HepG2 (cell line): ENCODE data around the gene TRIM5. TPM values are rescaled to one million over a fixed set of nuclear protein-coding genes. Genes with fewer than 3 reads are reported as not detected.

Experiments
- ATAC-seq: fragments of 200-7000 bp; cut with Tn5 transposase; 3 replicates; pipeline ENCODE4 v1.9.1; 2020; ENCODE audit warnings: mild to moderate bottlenecking, moderate library complexity
- BruUV-seq: library from RNA; stranded (reverse); fragments of 400-500 nt; replicated peaks from 2 replicates; lab custom pipeline; 2021; lab: Mats Ljungman, UMichigan
- CTCF ChIA-PET: fragments of 300-600 bp; formaldehyde crosslinking; extraction: SDS; loops from one replicate; lab custom pipeline; 2021; ENCODE audit warnings: low total read pairs, inconsistent platforms, low intra/inter-chr PET ratio; lab: Yijun Ruan, JAX
- POLR2A ChIA-PET: fragments of 350-600 bp; sonication (Branson Sonifier 250); formaldehyde crosslinking; loops from one replicate; lab custom pipeline; 2020; ENCODE audit warnings: antibody characterized with exemption, inconsistent platforms; lab: Yijun Ruan, JAX
- DNase-seq: peaks from one replicate; pipeline ENCODE4 v3.0.0-alpha.2; 2015; ENCODE audit warnings: low spot score
- FAIRE-seq: peaks from 3 replicates; lab custom pipeline; 2011; peaks lifted over from hg19 to GRCh38; lab: Jason Lieb, UNC
- H2AFZ ChIP-seq: one replicate; pipeline ENCODE4 v1.6.1; 2011; ENCODE audit warnings: low read length, inconsistent platforms
- H3K27ac ChIP-seq: fragments of 300-600 bp; 3 replicates; pipeline ENCODE4 v1.8.0; 2011; ENCODE audit warnings: mixed run types, mild to moderate bottlenecking, mixed read lengths, low read length, inconsistent platforms; ENCODE audit not compliant: insufficient read depth; ENCODE audit errors: extremely low read length
- H3K27me3 ChIP-seq, 2 experiments: fragments of 200-600 bp in 1 of 2; 2 replicates in 1 of 2; 3 replicates in 1 of 2; pipeline versions ENCODE4 v1.6.0 to v1.8.0; 2011; ENCODE audit warnings: low read length in 2 of 2, mild to moderate bottlenecking in 2 of 2, moderate library complexity in 2 of 2, inconsistent platforms in 1 of 2; ENCODE audit not compliant: insufficient read depth in 2 of 2, control insufficient read depth in 1 of 2
- H3K36me3 ChIP-seq, 2 experiments: fragments of 200-600 bp in 1 of 2; replicated peaks in 1 of 2; 2 replicates in 1 of 2; 3 replicates in 1 of 2; pipeline versions ENCODE4 v1.5.1 to v1.8.0; 2011; ENCODE audit warnings: low read length in 2 of 2, inconsistent platforms in 1 of 2; ENCODE audit not compliant: insufficient read depth in 2 of 2, control insufficient read depth in 1 of 2
- H3K4me1 ChIP-seq: 2 replicates; pipeline ENCODE4 v1.5.1; 2012; ENCODE audit warnings: low read length, inconsistent platforms; ENCODE audit not compliant: insufficient read depth
- H3K4me2 ChIP-seq: 2 replicates; pipeline ENCODE4 v1.6.0; 2011; ENCODE audit warnings: low read depth, low read length, inconsistent platforms
- H3K4me3 ChIP-seq, 3 experiments: fragments of 200-600 bp in 1 of 3; sonication (generic), shearing (Covaris generic) in 1 of 3; replicated peaks in 1 of 3; 2 replicates each; pipeline ENCODE4 v1.5.1; 2011 to 2016; ENCODE audit warnings: low read length in 3 of 3, inconsistent platforms in 2 of 3, low read depth in 2 of 3, mild to moderate bottlenecking in 2 of 3, control low read depth in 1 of 3, mixed read lengths in 1 of 3; ENCODE audit not compliant: insufficient read depth in 1 of 3
- H3K79me2 ChIP-seq: one replicate; pipeline ENCODE4 v1.6.1; 2011; ENCODE audit warnings: low read length, inconsistent platforms; ENCODE audit not compliant: insufficient read depth
- H3K9ac ChIP-seq: 2 replicates; pipeline ENCODE4 v1.6.0; 2011; ENCODE audit warnings: mild to moderate bottlenecking, low read depth, low read length, inconsistent platforms; ENCODE audit not compliant: insufficient read depth
- H3K9me3 ChIP-seq: 2 replicates; pipeline ENCODE4 v1.5.1; 2012; ENCODE audit warnings: mild to moderate bottlenecking, low read length
- H4K20me1 ChIP-seq: 2 replicates; pipeline ENCODE4 v1.6.0; 2011; ENCODE audit warnings: inconsistent platforms, mild to moderate bottlenecking, low read length, moderate library complexity; ENCODE audit not compliant: insufficient read depth
- HES4 ChIP-seq: sonication (generic); formaldehyde crosslinking; IDR thresholded peaks from 2 replicates; pipeline ENCODE4 v1.9.0; 2021; ENCODE audit warnings: mild to moderate bottlenecking, missing genetic modification reagents, borderline replicate concordance
- PHB2 ChIP-seq: fragments of 450-650 bp; IDR thresholded peaks from 2 replicates; pipeline ENCODE4 v1.6.1; 2018; ENCODE audit not compliant: partially characterized antibody
- SP1 ChIP-seq, 2 experiments: fragments of 450-650 bp in 1 of 2; sonication (generic) in 1 of 2; formaldehyde crosslinking in 1 of 2; IDR thresholded peaks; 2 replicates each; pipeline versions ENCODE4 v1.4.0 to v1.6.1; 2016 to 2020; ENCODE audit warnings: missing genetic modification reagents in 1 of 2
- SRSF1 ChIP-seq: fragments of 200-400 bp; formaldehyde crosslinking; optimal IDR thresholded peaks from 2 replicates; pipeline ENCODE3; 2017; ENCODE audit warnings: mild to moderate bottlenecking, low read depth, low read length, moderate library complexity
- ZNF263 ChIP-seq: sonication (generic); formaldehyde crosslinking; IDR thresholded peaks from 2 replicates; pipeline ENCODE4 v1.4.0; 2020; ENCODE audit warnings: missing genetic modification reagents
- ZNF343 ChIP-seq: sonication (generic); formaldehyde crosslinking; IDR thresholded peaks from 2 replicates; pipeline ENCODE4 v1.4.0; 2020; ENCODE audit warnings: mild to moderate bottlenecking, missing genetic modification reagents
- ZNF354B ChIP-seq: sonication (generic); formaldehyde crosslinking; IDR thresholded peaks from 2 replicates; pipeline ENCODE4 v1.8.0; 2022; ENCODE audit warnings: mild to moderate bottlenecking, missing genetic modification reagents
- ZNF549 ChIP-seq: sonication (generic); formaldehyde crosslinking; IDR thresholded peaks from 2 replicates; pipeline ENCODE4 v1.5.0; 2020; ENCODE audit warnings: missing genetic modification reagents
- ZNF563 ChIP-seq: sonication (generic); formaldehyde crosslinking; IDR thresholded peaks from 2 replicates; pipeline ENCODE4 v1.8.0; 2022; ENCODE audit warnings: mild to moderate bottlenecking, moderate library complexity, missing genetic modification reagents
- WGBS: methylation state at CpG from one replicate; pipeline ENCODE4 v1.1.6; 2017; ENCODE audit warnings: low lambda C conversion rate; 5-methylcytosine and 5-hydroxymethylcytosine counted together
- in situ Hi-C: cut with HindIII; loops from 2 replicates; pipeline ENCODE4 v1.10.0; 2017; ENCODE audit warnings: low pct_unique_long_range_greater_than_20kb; ENCODE audit not compliant: extremely low pct_ligation_motif_present
- intact Hi-C: fragments of 100-400 bp; cut with micrococcal nuclease; formaldehyde crosslinking; loops from one replicate; pipeline ENCODE4 v1.10.0; 2022; ENCODE audit not compliant: unreplicated experiment
- polyA plus RNA-seq, 8 experiments: library from polyadenylated mRNA; depleted of rRNA in 3 of 8; stranded (reverse) in 7 of 8; unstranded in 1 of 8; fragments of >200 nt; fragmentation: Illumina TruSeq in 4 of 8; extraction: Trizol in 4 of 8; gene quantifications; 2 replicates each; pipeline versions ENCODE4 v1.2.1 to v1.2.3, GENCODE V29; 2011 to 2016; ENCODE audit warnings: low read depth in 4 of 8, missing spikeins in 1 of 8, mixed read lengths in 1 of 8; ENCODE audit not compliant: insufficient read depth in 1 of 8
- total RNA-seq, 5 experiments: library from RNA; depleted of rRNA; stranded (reverse); fragments of >200 nt; fragmentation: Illumina TruSeq; extraction: Trizol; gene quantifications; 2 replicates each; pipeline ENCODE4 v1.2.3, GENCODE V29; 2016; ENCODE audit warnings: low read depth in 1 of 5
- TF ChIP-seq, protein P1 (sequence below): sonication (generic); formaldehyde crosslinking; conservative IDR thresholded peaks from 2 replicates; pipeline ENCODE4 v1.5.0; 2020; ENCODE audit warnings: missing genetic modification reagents
- TF ChIP-seq, protein P2 (sequence below): IDR thresholded peaks from 2 replicates; pipeline ENCODE4 v1.6.1; 2016; ENCODE audit warnings: missing compliant biosample characterization, missing genetic modification reagents, borderline replicate concordance
- TF ChIP-seq, protein P3 (sequence below): fragments of 450-650 bp; IDR thresholded peaks from 2 replicates; pipeline ENCODE4 v1.6.1; 2016
- TF ChIP-seq, protein P4 (sequence below): sonication (generic); formaldehyde crosslinking; IDR thresholded peaks from 2 replicates; pipeline ENCODE4 v1.4.0; 2020; ENCODE audit warnings: missing genetic modification reagents

Gene TRIM5
- total and polyA plus RNA-seq, 2 of the 13 experiments (the other 11 are each of a cell fraction or from before 2014, with no cell fraction given), result 7.8 to 13.1 TPM

DNA sequence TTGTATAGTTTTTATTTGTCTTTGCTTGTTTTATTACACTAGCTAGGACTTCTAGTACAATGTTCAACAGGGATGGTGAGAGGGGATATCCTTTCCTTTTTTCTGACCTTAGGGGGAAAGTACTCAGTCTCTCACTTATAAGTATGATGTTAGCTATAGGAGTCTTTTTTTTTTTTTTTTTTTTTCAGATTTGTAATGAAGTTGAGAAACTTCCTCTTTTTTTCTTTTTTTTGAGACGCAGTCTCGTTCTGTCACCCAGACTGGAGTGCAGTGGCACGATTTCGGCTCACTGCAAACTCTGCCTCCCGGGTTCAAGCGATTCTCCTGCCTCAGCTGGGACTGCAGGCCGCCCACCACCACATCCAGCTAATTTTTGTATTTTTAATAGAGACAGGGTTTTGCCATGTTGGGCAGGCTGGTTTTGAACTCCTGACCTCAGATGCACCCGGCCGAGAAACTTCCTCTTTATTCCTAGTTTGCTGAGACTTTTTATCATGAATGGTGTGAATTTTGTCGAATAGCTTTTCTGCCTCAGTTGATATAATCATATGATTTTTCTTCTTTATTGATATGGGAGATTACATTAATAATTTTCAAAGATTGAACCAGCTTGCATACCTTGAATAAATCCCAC lies 15.7 kb upstream of the TRIM5 start:
- no peak for ATAC-seq
- H3K27me3 ChIP-seq, result no peaks in the 10 kb centered on the region
- intact Hi-C loops (no loop called here), in situ Hi-C loops (no loop called here)
- DNase-seq, result no peak
- no peaks in the 10 kb centered on the region for H3K36me3 ChIP-seq
- no peaks in the 10 kb centered on the region for H3K9me3 ChIP-seq
- H3K4me3 ChIP-seq, result no peak overlapping the region
- H3K9ac ChIP-seq, result no peak overlapping the region
- no TSS peak for BruUV-seq
- 61% methylated on average over 10 of the region's 10 CpGs for WGBS
- TF ChIP-seq, protein P1, sequence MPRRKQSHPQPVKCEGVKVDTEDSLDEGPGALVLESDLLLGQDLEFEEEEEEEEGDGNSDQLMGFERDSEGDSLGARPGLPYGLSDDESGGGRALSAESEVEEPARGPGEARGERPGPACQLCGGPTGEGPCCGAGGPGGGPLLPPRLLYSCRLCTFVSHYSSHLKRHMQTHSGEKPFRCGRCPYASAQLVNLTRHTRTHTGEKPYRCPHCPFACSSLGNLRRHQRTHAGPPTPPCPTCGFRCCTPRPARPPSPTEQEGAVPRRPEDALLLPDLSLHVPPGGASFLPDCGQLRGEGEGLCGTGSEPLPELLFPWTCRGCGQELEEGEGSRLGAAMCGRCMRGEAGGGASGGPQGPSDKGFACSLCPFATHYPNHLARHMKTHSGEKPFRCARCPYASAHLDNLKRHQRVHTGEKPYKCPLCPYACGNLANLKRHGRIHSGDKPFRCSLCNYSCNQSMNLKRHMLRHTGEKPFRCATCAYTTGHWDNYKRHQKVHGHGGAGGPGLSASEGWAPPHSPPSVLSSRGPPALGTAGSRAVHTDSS, result no peak
- no peak for TF ChIP-seq PHB2
- TF ChIP-seq ZNF549 (CRISPR knock-in tag), result no peak
- no peak for TF ChIP-seq ZNF263 (CRISPR knock-in tag)
- ChIA-PET POLR2A (no interaction called here), CTCF (no interaction called here)
- H3K4me1 ChIP-seq, result no peaks in the 10 kb centered on the region
- H3K4me2 ChIP-seq, result no peak overlapping the region
- no peak overlapping the region for H2AFZ ChIP-seq
- no peak for FAIRE-seq
- H3K27ac ChIP-seq, result no peak overlapping the region
- no peaks in the 10 kb centered on the region for H4K20me1 ChIP-seq
- no peaks in the 10 kb centered on the region for H3K79me2 ChIP-seq

DNA sequence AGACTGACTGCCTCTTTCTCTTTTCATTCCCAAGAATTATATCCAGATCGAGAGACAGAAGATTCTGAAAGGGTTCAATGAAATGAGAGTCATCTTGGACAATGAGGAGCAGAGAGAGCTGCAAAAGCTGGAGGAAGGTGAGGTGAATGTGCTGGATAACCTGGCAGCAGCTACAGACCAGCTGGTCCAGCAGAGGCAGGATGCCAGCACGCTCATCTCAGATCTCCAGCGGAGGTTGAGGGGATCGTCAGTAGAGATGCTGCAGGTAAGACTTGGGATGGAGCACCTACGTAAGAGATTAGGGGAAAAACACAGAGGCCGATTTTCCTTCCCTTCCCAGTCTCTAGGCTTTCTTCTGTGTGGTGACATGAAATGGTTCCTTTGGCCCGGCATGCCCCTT lies 13.4 kb upstream of the TRIM5 start:
- H3K36me3 ChIP-seq, result no peaks in the 10 kb centered on the region
- ATAC-seq (no peak), FAIRE-seq (no peak), DNase-seq (no peak)
- no peaks in the 10 kb centered on the region for H3K79me2 ChIP-seq
- H3K4me2 ChIP-seq, result no peak overlapping the region
- no peaks in the 10 kb centered on the region for H4K20me1 ChIP-seq
- no peaks in the 10 kb centered on the region for H3K27me3 ChIP-seq
- H2AFZ ChIP-seq, result no peak overlapping the region
- WGBS, result 54% methylated on average over 7 of the region's 7 CpGs
- intact Hi-C loops (no loop called here), in situ Hi-C loops (no loop called here)
- no peak overlapping the region for H3K27ac ChIP-seq
- POLR2A ChIA-PET, result no interaction called here
- H3K9me3 ChIP-seq, result no peaks in the 10 kb centered on the region
- no peak overlapping the region for H3K9ac ChIP-seq
- no peak overlapping the region for H3K4me3 ChIP-seq
- no TSS peak for BruUV-seq
- CTCF ChIA-PET, result no interaction called here
- no peaks in the 10 kb centered on the region for H3K4me1 ChIP-seq
- TF ChIP-seq, protein P2, sequence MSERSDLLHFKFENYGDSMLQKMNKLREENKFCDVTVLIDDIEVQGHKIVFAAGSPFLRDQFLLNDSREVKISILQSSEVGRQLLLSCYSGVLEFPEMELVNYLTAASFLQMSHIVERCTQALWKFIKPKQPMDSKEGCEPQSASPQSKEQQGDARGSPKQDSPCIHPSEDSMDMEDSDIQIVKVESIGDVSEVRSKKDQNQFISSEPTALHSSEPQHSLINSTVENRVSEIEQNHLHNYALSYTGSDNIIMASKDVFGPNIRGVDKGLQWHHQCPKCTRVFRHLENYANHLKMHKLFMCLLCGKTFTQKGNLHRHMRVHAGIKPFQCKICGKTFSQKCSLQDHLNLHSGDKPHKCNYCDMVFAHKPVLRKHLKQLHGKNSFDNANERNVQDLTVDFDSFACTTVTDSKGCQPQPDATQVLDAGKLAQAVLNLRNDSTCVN (CRISPR knock-in tag), result no peak
- no peak for TF ChIP-seq SRSF1
- TF ChIP-seq, protein P3, sequence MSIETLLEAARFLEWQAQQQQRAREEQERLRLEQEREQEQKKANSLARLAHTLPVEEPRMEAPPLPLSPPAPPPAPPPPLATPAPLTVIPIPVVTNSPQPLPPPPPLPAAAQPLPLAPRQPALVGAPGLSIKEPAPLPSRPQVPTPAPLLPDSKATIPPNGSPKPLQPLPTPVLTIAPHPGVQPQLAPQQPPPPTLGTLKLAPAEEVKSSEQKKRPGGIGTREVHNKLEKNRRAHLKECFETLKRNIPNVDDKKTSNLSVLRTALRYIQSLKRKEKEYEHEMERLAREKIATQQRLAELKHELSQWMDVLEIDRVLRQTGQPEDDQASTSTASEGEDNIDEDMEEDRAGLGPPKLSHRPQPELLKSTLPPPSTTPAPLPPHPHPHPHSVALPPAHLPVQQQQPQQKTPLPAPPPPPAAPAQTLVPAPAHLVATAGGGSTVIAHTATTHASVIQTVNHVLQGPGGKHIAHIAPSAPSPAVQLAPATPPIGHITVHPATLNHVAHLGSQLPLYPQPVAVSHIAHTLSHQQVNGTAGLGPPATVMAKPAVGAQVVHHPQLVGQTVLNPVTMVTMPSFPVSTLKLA, result no peak
- TF ChIP-seq, protein P4, sequence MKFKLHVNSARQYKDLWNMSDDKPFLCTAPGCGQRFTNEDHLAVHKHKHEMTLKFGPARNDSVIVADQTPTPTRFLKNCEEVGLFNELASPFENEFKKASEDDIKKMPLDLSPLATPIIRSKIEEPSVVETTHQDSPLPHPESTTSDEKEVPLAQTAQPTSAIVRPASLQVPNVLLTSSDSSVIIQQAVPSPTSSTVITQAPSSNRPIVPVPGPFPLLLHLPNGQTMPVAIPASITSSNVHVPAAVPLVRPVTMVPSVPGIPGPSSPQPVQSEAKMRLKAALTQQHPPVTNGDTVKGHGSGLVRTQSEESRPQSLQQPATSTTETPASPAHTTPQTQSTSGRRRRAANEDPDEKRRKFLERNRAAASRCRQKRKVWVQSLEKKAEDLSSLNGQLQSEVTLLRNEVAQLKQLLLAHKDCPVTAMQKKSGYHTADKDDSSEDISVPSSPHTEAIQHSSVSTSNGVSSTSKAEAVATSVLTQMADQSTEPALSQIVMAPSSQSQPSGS, result no peak
- no peak for TF ChIP-seq HES4 (CRISPR knock-in tag)
- no peak for TF ChIP-seq ZNF354B
- TF ChIP-seq ZNF563, result no peak
- no peak for TF ChIP-seq SP1 (IDR thresholded peaks at IDR 0.05)
- TF ChIP-seq SP1 (CRISPR knock-in tag; IDR thresholded peaks at IDR 0.05), result no peak
- no peak for TF ChIP-seq ZNF343
